Uterus (tissue), 4 donors: ENCODE results near the gene C13orf46. TPM values are rescaled to one million over a fixed set of nuclear protein-coding genes. Genes with fewer than 3 reads are reported as not detected.
A peak's percentile ranks its signal among the peaks of the same experiment; 100 is the strongest.
"Not testable (repeated sequence)": the region's sequence is repeated elsewhere in the genome, so short reads cannot be mapped to it uniquely, and the experiment has no call there.

ENCODE experiments used
- DNase-seq, 2 donors: peaks; one replicate each; pipeline ENCODE4 v3.0.0-alpha.2; 2019 to 2020
- H3K27ac ChIP-seq, 2 donors: fragments of 200-600 bp; sonication (generic); 1 replicate in 1 of 2; 2 replicates in 1 of 2; pipeline ENCODE4 v1.5.1; 2016 to 2018
- H3K27me3 ChIP-seq, 2 donors: fragments of 200-600 bp; sonication (generic); one replicate each; pipeline ENCODE4 v1.5.1; 2018 to 2019; ENCODE audit warnings: control low read depth in 1 of 2
- H3K36me3 ChIP-seq, 2 donors: fragments of 200-600 bp; sonication (generic); one replicate each; pipeline ENCODE4 v1.5.1; 2019; ENCODE audit warnings: control low read depth in 1 of 2
- H3K4me1 ChIP-seq, 2 donors: fragments of 200-600 bp; sonication (generic); one replicate each; pipeline ENCODE4 v1.5.1; 2018 to 2019; ENCODE audit warnings: control low read depth in 1 of 2
- H3K4me3 ChIP-seq, 2 donors: fragments of 200-600 bp; sonication (generic); 1 replicate in 1 of 2; 2 replicates in 1 of 2; pipeline ENCODE4 v1.5.1; 2018 to 2019; ENCODE audit warnings: mild to moderate bottlenecking in 1 of 2
- H3K9me3 ChIP-seq, 2 donors: fragments of 200-600 bp; sonication (generic); one replicate each; pipeline ENCODE4 v1.5.1; 2019; ENCODE audit warnings: control low read depth in 1 of 2
- POLR2A ChIP-seq, 2 donors: fragments of 450-650 bp; IDR thresholded peaks; one replicate each; pipeline ENCODE4 v1.6.1; 2016; ENCODE audit warnings: antibody characterized with exemption in 2 of 2, mild to moderate bottlenecking in 1 of 2, moderate library complexity in 1 of 2
- intact Hi-C: fragments of 100-400 bp; cut with DNase I; formaldehyde crosslinking; loops from one replicate; pipeline ENCODE4 v1.15.1; 2023; ENCODE audit warnings: low total_unique reads
- total RNA-seq, 4 donors: library from RNA; depleted of rRNA in 3 of 4; stranded (reverse); fragments of >200 nt in 3 of 4; gene quantifications; one replicate each; pipeline versions ENCODE4 v1.1.0 to v1.2.4, GENCODE V29; 2014 to 2023
- TF ChIP-seq, protein P1 (sequence below), 4 experiments: fragments of 200-600 bp in 2 of 4; fragments of 450-650 bp in 2 of 4; sonication (generic) in 2 of 4; IDR thresholded peaks; one replicate each; pipeline ENCODE4 v1.5.1; 2016 to 2019; ENCODE audit warnings: antibody characterized with exemption in 4 of 4, mild to moderate bottlenecking in 2 of 4, moderate library complexity in 1 of 4
- donor health status: DM: yes; HTN: yes; CAD: no.

C13orf46 gene
- total RNA-seq, 4 donors from 2014 or later = 0.07 to 1.7 TPM; not detected in 2

DNA sequence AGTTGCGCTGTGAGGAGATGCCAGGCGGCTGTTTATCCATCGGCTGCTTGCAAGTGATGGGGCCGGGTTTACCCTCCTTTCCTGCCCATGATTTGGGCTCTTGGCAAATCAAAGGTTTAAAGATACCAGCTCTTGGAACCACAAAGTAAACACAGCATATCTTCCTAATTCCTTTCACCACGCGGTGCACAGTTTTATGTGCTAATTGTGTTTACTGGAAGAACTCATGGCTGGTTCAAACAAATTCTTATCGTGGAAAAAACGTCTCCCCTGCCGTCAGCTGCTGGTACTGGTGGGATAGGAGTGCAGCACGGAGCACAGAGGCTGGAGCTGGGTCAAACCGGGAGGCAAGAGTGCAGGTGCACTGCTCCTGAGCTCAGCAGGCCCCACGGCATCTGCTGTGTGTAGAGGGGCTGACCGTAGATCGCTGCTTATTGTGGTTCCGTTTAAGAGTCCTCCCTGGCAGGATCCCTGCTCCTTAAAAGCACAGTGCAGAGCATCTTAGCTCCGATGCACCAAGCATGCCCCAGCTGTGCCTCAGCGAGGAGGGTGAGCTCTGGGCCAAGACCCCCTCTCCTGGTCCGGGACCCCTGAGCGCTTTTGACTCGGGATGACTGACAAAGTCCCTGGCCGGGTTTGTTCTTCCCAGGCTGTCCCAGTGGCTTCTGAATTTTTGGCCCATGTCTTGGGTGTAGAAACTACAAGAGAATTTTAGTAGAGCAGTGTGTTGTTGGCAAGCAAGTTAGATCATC is 58.7 kb downstream of the C13orf46 start:
- H3K4me3 ChIP-seq = no peak overlapping the region
- intact Hi-C loops = no loop called here
- no peaks in the 10 kb centered on the region for H3K4me1 ChIP-seq
- TF ChIP-seq, protein P1, sequence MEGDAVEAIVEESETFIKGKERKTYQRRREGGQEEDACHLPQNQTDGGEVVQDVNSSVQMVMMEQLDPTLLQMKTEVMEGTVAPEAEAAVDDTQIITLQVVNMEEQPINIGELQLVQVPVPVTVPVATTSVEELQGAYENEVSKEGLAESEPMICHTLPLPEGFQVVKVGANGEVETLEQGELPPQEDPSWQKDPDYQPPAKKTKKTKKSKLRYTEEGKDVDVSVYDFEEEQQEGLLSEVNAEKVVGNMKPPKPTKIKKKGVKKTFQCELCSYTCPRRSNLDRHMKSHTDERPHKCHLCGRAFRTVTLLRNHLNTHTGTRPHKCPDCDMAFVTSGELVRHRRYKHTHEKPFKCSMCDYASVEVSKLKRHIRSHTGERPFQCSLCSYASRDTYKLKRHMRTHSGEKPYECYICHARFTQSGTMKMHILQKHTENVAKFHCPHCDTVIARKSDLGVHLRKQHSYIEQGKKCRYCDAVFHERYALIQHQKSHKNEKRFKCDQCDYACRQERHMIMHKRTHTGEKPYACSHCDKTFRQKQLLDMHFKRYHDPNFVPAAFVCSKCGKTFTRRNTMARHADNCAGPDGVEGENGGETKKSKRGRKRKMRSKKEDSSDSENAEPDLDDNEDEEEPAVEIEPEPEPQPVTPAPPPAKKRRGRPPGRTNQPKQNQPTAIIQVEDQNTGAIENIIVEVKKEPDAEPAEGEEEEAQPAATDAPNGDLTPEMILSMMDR (IDR thresholded peaks at IDR 0.05) = peak in 1 of 4 experiments; percentile 9
- no peak for TF ChIP-seq POLR2A (IDR thresholded peaks at IDR 0.05)
- no peaks in the 10 kb centered on the region for H3K27me3 ChIP-seq
- no peaks in the 10 kb centered on the region for H3K9me3 ChIP-seq
- DNase-seq = peak in 1 of 2 donors; percentile 11
- no peaks in the 10 kb centered on the region for H3K36me3 ChIP-seq
- H3K27ac ChIP-seq = no peak overlapping the region

DNA sequence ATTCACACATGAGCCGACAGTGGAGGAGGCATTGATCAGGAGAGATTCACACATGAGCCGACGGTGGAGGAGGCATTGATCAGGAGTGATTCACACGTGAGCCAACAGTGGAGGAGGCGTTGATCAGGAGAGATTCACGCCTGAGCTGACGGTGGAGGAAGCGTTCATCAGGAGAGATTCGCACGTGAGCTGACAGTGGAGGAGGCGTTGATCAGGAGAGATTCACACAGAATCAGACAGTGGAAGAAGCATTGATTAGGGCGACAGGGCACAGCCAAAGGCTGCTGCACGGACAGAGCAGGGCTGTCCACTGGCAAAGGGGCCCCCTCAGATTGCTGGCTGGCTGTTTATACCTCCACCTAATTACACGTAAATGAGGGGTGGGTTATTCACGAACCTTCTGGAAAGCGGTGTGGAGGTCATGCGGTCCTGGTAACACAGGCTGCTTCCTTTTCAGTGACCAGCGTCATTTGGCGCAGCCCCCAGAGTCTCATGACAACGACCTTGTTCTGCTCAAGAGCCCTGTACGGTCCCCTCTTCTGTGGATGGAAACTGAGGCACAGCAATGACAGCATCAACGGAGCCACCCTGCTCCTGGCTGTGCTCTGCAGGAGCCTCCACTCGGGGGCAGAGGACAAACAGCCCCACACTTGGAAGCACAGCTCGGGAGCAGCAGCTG is 59.4 kb downstream of the C13orf46 start:
- Histone ChIP-seq H3K36me3 (no peaks in the 10 kb centered on the region), H3K9me3 (no peaks in the 10 kb centered on the region), H3K4me3 (no peak overlapping the region), H3K27me3 (no peaks in the 10 kb centered on the region), H3K27ac (no peak overlapping the region), H3K4me1 (no peaks in the 10 kb centered on the region)
- no peak for TF ChIP-seq POLR2A (IDR thresholded peaks at IDR 0.05)
- TF ChIP-seq, protein P1 (IDR thresholded peaks at IDR 0.05) = no peak
- intact Hi-C loops = no loop called here
- DNase-seq = no peak

DNA sequence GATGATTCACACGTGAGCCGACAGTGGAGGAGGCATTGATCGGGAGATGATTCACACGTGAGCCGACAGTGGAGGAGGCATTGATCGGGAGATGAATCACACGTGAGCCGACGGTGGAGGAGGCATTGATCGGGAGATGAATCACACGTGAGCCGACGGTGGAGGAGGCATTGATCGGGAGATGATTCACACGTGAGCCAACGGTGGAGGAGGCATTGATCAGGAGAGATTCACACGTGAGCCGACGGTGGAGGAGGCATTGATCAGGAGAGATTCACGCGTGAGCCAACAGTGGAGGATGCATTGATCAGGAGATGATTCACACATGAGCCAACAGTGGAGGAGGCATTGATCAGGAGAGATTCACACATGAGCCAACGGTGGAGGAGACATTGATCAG is 60.0 kb downstream of the C13orf46 start:
- H3K27me3 ChIP-seq, H3K36me3 ChIP-seq, H3K9me3 ChIP-seq, intact Hi-C loops, H3K4me3 ChIP-seq, DNase-seq, H3K4me1 ChIP-seq, H3K27ac ChIP-seq: not testable (repeated sequence)

- H3K36me3 ChIP-seq, DNase-seq, H3K4me3 ChIP-seq, H3K27ac ChIP-seq, intact Hi-C loops, H3K4me1 ChIP-seq, H3K9me3 ChIP-seq, H3K27me3 ChIP-seq: not testable (repeated sequence)
These were observed 60.5 kb downstream of the C13orf46 start for GRCh38 chr13:113913408-113913807.

DNA sequence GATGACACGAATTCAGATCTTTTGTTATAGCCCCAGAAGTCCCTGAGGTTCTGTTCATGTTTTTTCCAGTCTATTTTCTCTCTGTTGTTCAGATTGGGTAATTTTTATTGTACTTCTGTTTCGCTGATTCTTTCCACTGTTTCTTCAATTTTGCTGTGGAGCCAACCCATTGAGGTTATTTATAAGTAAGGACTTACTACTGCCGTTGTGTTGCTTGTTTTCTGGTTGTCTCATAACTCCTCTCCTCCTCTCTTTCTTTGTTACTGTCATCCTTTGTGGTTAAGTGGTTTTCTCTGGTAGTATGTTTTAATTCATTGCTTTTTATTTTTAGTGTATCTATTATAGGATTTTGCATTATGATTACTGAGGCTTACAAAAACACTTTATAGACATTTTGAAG is 61.3 kb downstream of the C13orf46 start:
- DNase-seq = no peak
- intact Hi-C loops = no loop called here
- Histone ChIP-seq H3K27me3 (no peaks in the 10 kb centered on the region), H3K27ac (no peak overlapping the region), H3K36me3 (no peaks in the 10 kb centered on the region), H3K9me3 (no peaks in the 10 kb centered on the region), H3K4me3 (no peak overlapping the region), H3K4me1 (no peaks in the 10 kb centered on the region)
- TF ChIP-seq POLR2A (IDR thresholded peaks at IDR 0.05) = no peak
- TF ChIP-seq, protein P1 (IDR thresholded peaks at IDR 0.05) = no peak
